ENCODE data around the gene BCL2L2. TPM values are rescaled to one million over a fixed set of nuclear protein-coding genes. Genes with fewer than 3 reads are reported as not detected.
A peak's percentile ranks its signal among the peaks of the same experiment; 100 is the strongest.

Gene BCL2L2
- total and polyA plus RNA-seq, 9 of the 15 experiments (the other 6 are each of a cell fraction or from before 2014, with no cell fraction given), result 2.6 to 32.5 (median 14.7) TPM

DNA sequence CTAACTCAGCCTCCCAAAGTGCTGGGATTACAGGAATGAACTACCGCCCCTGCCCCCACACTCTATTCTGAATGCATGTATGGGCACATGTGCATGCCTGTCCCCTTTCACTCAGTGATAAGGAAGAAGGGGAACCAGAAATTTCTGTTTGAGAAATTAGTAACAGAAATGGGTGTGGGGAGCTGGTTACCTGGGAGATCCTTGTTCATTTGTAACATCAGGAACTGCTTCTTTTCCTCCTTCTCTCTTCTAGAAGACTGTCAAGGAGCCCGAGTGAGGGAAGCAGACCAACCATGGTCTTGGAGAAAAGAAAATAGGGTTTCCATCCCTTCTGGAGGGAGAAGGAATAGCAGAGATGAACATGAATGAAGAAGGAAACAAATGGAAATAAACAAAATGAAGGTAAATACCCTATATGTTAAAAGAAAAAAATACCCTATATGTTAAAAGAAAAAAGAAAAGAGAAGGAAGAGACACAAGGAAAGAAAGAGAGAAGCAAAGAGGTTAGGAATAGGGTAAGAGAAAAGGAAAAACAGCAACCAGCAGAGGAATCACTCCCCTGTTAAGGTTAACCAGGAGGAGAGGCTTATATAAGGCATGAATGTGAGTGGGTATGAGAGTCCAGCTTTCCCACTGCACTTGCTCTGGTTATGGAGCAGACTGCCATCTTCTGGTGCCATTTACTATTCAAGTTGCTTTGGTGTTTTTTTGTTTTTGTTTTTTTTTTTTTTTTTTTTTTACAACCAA, 7.2 kb upstream of the BCL2L2 start (continued):
- peak; percentile 19; the same call in 1 of the 2 replicates for TF ChIP-seq HDAC2 (IDR thresholded peaks at IDR 0.05)
- TF ChIP-seq NR2C2 (CRISPR knock-in tag; IDR thresholded peaks at IDR 0.05), result no peak
- TF ChIP-seq NR2C2 (tag; IDR thresholded peaks at IDR 0.05), result no peak
- TF ChIP-seq, protein P1, sequence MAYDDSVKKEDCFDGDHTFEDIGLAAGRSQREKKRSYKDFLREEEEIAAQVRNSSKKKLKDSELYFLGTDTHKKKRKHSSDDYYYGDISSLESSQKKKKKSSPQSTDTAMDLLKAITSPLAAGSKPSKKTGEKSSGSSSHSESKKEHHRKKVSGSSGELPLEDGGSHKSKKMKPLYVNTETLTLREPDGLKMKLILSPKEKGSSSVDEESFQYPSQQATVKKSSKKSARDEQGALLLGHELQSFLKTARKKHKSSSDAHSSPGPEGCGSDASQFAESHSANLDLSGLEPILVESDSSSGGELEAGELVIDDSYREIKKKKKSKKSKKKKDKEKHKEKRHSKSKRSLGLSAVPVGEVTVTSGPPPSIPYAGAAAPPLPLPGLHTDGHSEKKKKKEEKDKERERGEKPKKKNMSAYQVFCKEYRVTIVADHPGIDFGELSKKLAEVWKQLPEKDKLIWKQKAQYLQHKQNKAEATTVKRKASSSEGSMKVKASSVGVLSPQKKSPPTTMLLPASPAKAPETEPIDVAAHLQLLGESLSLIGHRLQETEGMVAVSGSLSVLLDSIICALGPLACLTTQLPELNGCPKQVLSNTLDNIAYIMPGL (CRISPR knock-in tag; IDR thresholded peaks at IDR 0.05), result no peak
- TF ChIP-seq, protein P2, sequence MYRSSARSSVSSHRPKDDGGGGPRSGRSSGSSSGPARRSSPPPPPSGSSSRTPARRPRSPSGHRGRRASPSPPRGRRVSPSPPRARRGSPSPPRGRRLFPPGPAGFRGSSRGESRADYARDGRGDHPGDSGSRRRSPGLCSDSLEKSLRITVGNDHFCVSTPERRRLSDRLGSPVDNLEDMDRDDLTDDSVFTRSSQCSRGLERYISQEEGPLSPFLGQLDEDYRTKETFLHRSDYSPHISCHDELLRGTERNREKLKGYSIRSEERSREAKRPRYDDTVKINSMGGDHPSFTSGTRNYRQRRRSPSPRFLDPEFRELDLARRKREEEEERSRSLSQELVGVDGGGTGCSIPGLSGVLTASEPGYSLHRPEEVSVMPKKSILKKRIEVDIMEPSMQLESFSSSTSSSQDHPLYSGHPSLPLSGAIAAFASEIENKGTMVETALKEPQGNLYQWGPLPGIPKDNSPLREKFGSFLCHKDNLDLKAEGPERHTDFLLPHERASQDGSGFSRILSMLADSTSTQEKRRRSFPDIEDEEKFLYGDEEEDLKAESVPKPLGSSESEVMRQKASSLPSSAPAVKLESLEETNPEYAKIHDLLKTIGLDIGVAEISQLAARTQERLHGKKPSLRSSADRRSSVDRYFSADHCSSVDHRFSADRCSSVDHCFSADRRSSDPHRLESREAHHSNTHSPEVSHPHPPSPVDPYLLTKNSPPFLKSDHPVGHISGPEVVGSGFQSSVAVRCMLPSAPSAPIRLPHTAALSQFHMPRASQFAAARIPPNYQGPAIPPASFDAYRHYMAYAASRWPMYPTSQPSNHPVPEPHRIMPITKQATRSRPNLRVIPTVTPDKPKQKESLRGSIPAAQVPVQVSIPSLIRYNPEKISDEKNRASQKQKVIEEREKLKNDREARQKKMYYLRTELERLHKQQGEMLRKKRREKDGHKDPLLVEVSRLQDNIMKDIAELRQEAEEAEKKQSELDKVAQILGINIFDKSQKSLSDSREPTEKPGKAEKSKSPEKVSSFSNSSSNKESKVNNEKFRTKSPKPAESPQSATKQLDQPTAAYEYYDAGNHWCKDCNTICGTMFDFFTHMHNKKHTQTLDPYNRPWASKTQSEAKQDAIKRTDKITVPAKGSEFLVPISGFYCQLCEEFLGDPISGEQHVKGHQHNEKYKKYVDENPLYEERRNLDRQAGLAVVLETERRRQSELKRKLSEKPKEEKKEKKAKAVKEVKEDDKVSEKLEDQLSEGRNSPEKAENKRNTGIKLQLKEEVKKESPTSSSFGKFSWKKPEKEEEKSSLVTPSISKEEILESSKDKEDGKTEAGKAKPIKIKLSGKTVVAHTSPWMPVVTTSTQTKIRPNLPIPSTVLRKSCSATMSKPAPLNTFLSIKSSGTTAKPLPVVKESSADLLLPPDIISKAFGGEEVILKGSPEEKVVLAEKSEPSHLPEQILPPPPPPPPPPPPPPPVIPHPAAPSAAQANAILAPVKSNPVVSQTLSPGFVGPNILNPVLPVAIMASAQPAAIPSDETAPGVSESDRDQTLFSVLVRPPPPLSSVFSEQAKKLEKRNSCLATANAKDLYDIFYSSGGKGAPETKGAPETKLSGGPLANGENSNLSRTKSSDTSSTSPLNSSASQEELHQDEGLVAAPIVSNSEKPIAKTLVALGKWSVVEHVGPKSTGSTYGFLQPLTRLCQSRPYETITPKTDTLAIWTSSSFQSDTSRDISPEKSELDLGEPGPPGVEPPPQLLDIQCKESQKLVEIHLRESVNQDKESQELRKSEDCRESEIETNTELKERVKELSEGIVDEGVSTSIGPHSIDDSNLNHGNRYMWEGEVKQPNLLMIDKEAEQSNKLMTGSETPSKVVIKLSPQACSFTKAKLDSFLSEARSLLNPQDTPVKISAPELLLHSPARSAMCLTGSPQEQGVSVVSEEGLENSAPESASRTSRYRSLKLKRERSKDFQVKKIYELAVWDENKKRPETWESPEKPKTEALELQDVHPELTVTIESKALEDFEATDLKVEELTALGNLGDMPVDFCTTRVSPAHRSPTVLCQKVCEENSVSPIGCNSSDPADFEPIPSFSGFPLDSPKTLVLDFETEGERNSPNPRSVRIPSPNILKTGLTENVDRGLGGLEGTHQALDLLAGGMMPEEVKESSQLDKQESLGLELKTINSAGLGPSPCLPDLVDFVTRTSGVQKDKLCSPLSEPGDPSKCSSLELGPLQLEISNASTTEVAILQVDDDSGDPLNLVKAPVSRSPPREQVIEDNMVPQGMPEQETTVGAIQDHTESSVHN (IDR thresholded peaks at IDR 0.05; ENCODE audit: borderline replicate concordance in 1 of 2, low read depth in 1 of 2), result 0 out of 4 replicates have a peak, but pooled peaks of 1 of the 2 experiments have one; percentile 15
- no peak for TF ChIP-seq MED1 (CRISPR knock-in tag; IDR thresholded peaks at IDR 0.05; ENCODE audit: borderline replicate concordance)
- no peak for TF ChIP-seq ZC3H11A (IDR thresholded peaks at IDR 0.05; ENCODE audit: low read depth, low read length)
- no peak for TF ChIP-seq CBFA2T3 (IDR thresholded peaks at IDR 0.05)
- no peak for TF ChIP-seq CHD1 (IDR thresholded peaks at IDR 0.05; ENCODE audit: low read length)
- TF ChIP-seq, protein P3, sequence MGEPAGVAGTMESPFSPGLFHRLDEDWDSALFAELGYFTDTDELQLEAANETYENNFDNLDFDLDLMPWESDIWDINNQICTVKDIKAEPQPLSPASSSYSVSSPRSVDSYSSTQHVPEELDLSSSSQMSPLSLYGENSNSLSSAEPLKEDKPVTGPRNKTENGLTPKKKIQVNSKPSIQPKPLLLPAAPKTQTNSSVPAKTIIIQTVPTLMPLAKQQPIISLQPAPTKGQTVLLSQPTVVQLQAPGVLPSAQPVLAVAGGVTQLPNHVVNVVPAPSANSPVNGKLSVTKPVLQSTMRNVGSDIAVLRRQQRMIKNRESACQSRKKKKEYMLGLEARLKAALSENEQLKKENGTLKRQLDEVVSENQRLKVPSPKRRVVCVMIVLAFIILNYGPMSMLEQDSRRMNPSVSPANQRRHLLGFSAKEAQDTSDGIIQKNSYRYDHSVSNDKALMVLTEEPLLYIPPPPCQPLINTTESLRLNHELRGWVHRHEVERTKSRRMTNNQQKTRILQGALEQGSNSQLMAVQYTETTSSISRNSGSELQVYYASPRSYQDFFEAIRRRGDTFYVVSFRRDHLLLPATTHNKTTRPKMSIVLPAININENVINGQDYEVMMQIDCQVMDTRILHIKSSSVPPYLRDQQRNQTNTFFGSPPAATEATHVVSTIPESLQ (CRISPR knock-in tag; IDR thresholded peaks at IDR 0.05), result no peak

All from K562 (cell line).